NB4 (cell line): ENCODE measurements around the gene MSI2.

ENCODE experiments used
- DNase-seq: peaks from one replicate; pipeline ENCODE4 v3.0.0; 2010; ENCODE audit warnings: low read depth
- H3K4me3 ChIP-seq: one replicate; pipeline ENCODE4 v1.5.1; 2011; ENCODE audit warnings: mild to moderate bottlenecking, low read depth, low read length, moderate library complexity
- CTCF ChIP-seq: IDR thresholded peaks from one replicate; pipeline ENCODE4 v1.5.1; 2012; ENCODE audit warnings: low read depth, low read length
- MAX ChIP-seq: IDR thresholded peaks from 2 replicates; pipeline ENCODE4 v1.6.1; 2011; ENCODE audit warnings: low read depth, low read length
- MYC ChIP-seq: IDR thresholded peaks from 2 replicates; pipeline ENCODE4 v1.6.1; 2011; ENCODE audit warnings: low read depth, low read length
- POLR2A ChIP-seq: IDR thresholded peaks from 2 replicates; pipeline ENCODE4 v1.6.1; 2011; ENCODE audit warnings: mild to moderate bottlenecking; ENCODE audit not compliant: insufficient read length; ENCODE audit errors: extremely low read depth

The MSI2 gene

GRCh38 chr17:57366558-57367351 is 110.4 kb downstream of the MSI2 start:
- DNase-seq, result no peak

GRCh38 chr17:57368637-57369336 is 112.5 kb downstream of the MSI2 start:
- no peak overlapping the region for H3K4me3 ChIP-seq
- no peak for DNase-seq

More at GRCh38 chr17:57366558-57367351, 110.4 kb downstream of the MSI2 start:
- TF ChIP-seq CTCF (no peak), POLR2A (no peak), MYC (no peak), MAX (no peak)
- no peak overlapping the region for H3K4me3 ChIP-seq

GRCh38 chr17:57369509-57369945 is 113.2 kb downstream of the MSI2 start:
- H3K4me3 ChIP-seq, result no peak overlapping the region
- DNase-seq, result no peak
- TF ChIP-seq MAX, result no peak
- TF ChIP-seq MYC, result no peak
- no peak for TF ChIP-seq POLR2A
- TF ChIP-seq CTCF, result no peak

More at GRCh38 chr17:57368637-57369336, 112.5 kb downstream of the MSI2 start:
- TF ChIP-seq MAX, result no peak

GRCh38 chr17:57370037-57370581 is 113.8 kb downstream of the MSI2 start:
- TF ChIP-seq MAX (no peak), CTCF (no peak), POLR2A (no peak), MYC (no peak)
- no peak overlapping the region for H3K4me3 ChIP-seq
- DNase-seq, result no peak

- H3K4me3 ChIP-seq, result no peak overlapping the region
- TF ChIP-seq MAX (no peak), POLR2A (no peak), CTCF (no peak), MYC (no peak)
- no peak for DNase-seq
Observed at GRCh38 chr17:57370619-57371018, 114.3 kb downstream of the MSI2 start.

GRCh38 chr17:57372156-57372555 is 115.8 kb downstream of the MSI2 start:
- H3K4me3 ChIP-seq, result no peak overlapping the region
- no peak for DNase-seq
- TF ChIP-seq MYC (no peak), MAX (no peak), POLR2A (no peak), CTCF (no peak)
